H9 (cell line): ENCODE data around the gene COL27A1. TPM values are rescaled to one million over a fixed set of nuclear protein-coding genes. Genes with fewer than 3 reads are reported as not detected.

Experiments used
- DNase-seq: peaks from one replicate; pipeline ENCODE4 v3.0.0-alpha.2; 2017
- H2AFZ ChIP-seq: one replicate; pipeline ENCODE4 v1.6.1; 2013; ENCODE audit warnings: mild to moderate bottlenecking, low read length, control low read depth, moderate library complexity
- H2AK5ac ChIP-seq: 2 replicates; pipeline ENCODE4 v1.6.1; 2013; ENCODE audit warnings: low read length, control low read depth, mixed read lengths; ENCODE audit not compliant: insufficient read length
- H2BK120ac ChIP-seq: one replicate; pipeline ENCODE4 v1.6.1; 2013; ENCODE audit warnings: low read depth, mild to moderate bottlenecking, low read length, control low read depth, inconsistent platforms; ENCODE audit not compliant: poor library complexity, severe bottlenecking
- H2BK12ac ChIP-seq: 2 replicates; pipeline ENCODE4 v1.6.1; 2013; ENCODE audit warnings: low read length, control low read depth, mixed read lengths, low read depth; ENCODE audit not compliant: insufficient read length
- H2BK15ac ChIP-seq: 2 replicates; pipeline ENCODE4 v1.6.1; 2013; ENCODE audit warnings: low read depth, low read length, control low read depth
- H2BK20ac ChIP-seq: one replicate; pipeline ENCODE4 v1.6.1; 2013; ENCODE audit warnings: low read depth, mild to moderate bottlenecking, low read length, control low read depth, inconsistent platforms; ENCODE audit not compliant: poor library complexity, severe bottlenecking
- H2BK5ac ChIP-seq: 2 replicates; pipeline ENCODE4 v1.6.1; 2013; ENCODE audit warnings: low read length, control low read depth, mixed read lengths; ENCODE audit not compliant: insufficient read length
- H3K14ac ChIP-seq: 2 replicates; pipeline ENCODE4 v1.6.1; 2013; ENCODE audit warnings: low read length, control low read depth; ENCODE audit not compliant: insufficient read depth
- H3K18ac ChIP-seq: 2 replicates; pipeline ENCODE4 v1.6.1; 2013; ENCODE audit warnings: low read depth, mild to moderate bottlenecking, mixed read lengths, low read length, control low read depth; ENCODE audit not compliant: insufficient read length
- H3K23ac ChIP-seq: 2 replicates; pipeline ENCODE4 v1.6.1; 2013; ENCODE audit warnings: low read length, control low read depth, mixed read lengths, low read depth; ENCODE audit not compliant: insufficient read length
- H3K23me2 ChIP-seq: 2 replicates; pipeline ENCODE4 v1.6.1; 2013; ENCODE audit warnings: low read depth, mild to moderate bottlenecking, mixed read lengths, low read length, control low read depth; ENCODE audit not compliant: insufficient read length, poor library complexity, severe bottlenecking
- H3K27ac ChIP-seq: 2 replicates; pipeline ENCODE4 v1.5.1; 2013; ENCODE audit warnings: low read length, control low read depth, mixed read lengths, low read depth; ENCODE audit not compliant: insufficient read length
- H3K27me3 ChIP-seq: 2 replicates; pipeline ENCODE4 v1.6.1; 2013; ENCODE audit warnings: low read length, control low read depth, inconsistent platforms; ENCODE audit not compliant: insufficient read depth
- H3K4ac ChIP-seq: 2 replicates; pipeline ENCODE4 v1.6.1; 2013; ENCODE audit warnings: low read depth, mild to moderate bottlenecking, control low read depth, inconsistent platforms, low read length, moderate library complexity
- H3K4me1 ChIP-seq: 2 replicates; pipeline ENCODE4 v1.6.1; 2013; ENCODE audit warnings: low read length, control low read depth, inconsistent platforms; ENCODE audit not compliant: insufficient read depth
- H3K4me2 ChIP-seq: 2 replicates; pipeline ENCODE4 v1.6.1; 2013; ENCODE audit warnings: low read length, control low read depth, mixed read lengths; ENCODE audit not compliant: insufficient read length, insufficient read depth
- H3K56ac ChIP-seq: 2 replicates; pipeline ENCODE4 v1.6.1; 2013; ENCODE audit warnings: low read depth, mild to moderate bottlenecking, mixed read lengths, low read length, control low read depth; ENCODE audit not compliant: insufficient read length
- H3K79me1 ChIP-seq: 2 replicates; pipeline ENCODE4 v1.6.1; 2013; ENCODE audit warnings: low read depth, mild to moderate bottlenecking, moderate library complexity, low read length, control low read depth, inconsistent platforms; ENCODE audit not compliant: insufficient read depth, poor library complexity, severe bottlenecking
- H3K79me2 ChIP-seq: 2 replicates; pipeline ENCODE4 v1.6.1; 2013; ENCODE audit warnings: low read length, control low read depth, inconsistent platforms; ENCODE audit not compliant: insufficient read depth
- H3K9ac ChIP-seq: 2 replicates; pipeline ENCODE4 v1.6.1; 2013; ENCODE audit warnings: low read length, control low read depth, mixed read lengths; ENCODE audit not compliant: insufficient read length; ENCODE audit errors: extremely low read depth
- H3K9me3 ChIP-seq: one replicate; pipeline ENCODE4 v1.6.1; 2013; ENCODE audit warnings: low read depth, low read length, inconsistent platforms; ENCODE audit not compliant: control insufficient read depth
- H3T11ph ChIP-seq: one replicate; pipeline ENCODE4 v1.6.1; 2013; ENCODE audit warnings: mild to moderate bottlenecking, low read length, control low read depth, inconsistent platforms
- H4K20me1 ChIP-seq: one replicate; pipeline ENCODE4 v1.6.1; 2013; ENCODE audit not compliant: control insufficient read depth, insufficient read length, insufficient read depth
- H4K5ac ChIP-seq: 2 replicates; pipeline ENCODE4 v1.6.1; 2013; ENCODE audit warnings: low read depth, mild to moderate bottlenecking, mixed read lengths, low read length, control low read depth; ENCODE audit not compliant: insufficient read length
- H4K8ac ChIP-seq: replicated peaks from 2 replicates; pipeline ENCODE4 v1.6.1; 2013; ENCODE audit warnings: low read length, control low read depth, mixed read lengths, low read depth; ENCODE audit not compliant: insufficient read length
- H4K91ac ChIP-seq: 2 replicates; pipeline ENCODE4 v1.6.1; 2013; ENCODE audit warnings: low read depth, mild to moderate bottlenecking, moderate library complexity, mixed read lengths, low read length, control low read depth; ENCODE audit not compliant: insufficient read length
- H3K27ac Mint-ChIP-seq, 3 experiments: 2 replicates in 2 of 3; 3 replicates in 1 of 3; pipeline ENCODE4 v1.8.0; 2020 to 2021; ENCODE audit warnings: mixed read lengths in 3 of 3, mild to moderate bottlenecking in 1 of 3, moderate library complexity in 1 of 3
- H3K27me3 Mint-ChIP-seq: 2 replicates; pipeline ENCODE4 v1.8.0; 2021; ENCODE audit warnings: low read depth, mild to moderate bottlenecking, moderate library complexity, mixed read lengths
- H3K36me3 Mint-ChIP-seq, 3 experiments: 2 replicates in 2 of 3; 3 replicates in 1 of 3; pipeline ENCODE4 v1.8.0; 2020 to 2021; ENCODE audit warnings: low read depth in 3 of 3, mixed read lengths in 3 of 3; ENCODE audit not compliant: insufficient read depth in 1 of 3
- H3K4me1 Mint-ChIP-seq, 2 experiments: 2 replicates each; pipeline ENCODE4 v1.8.0; 2020; ENCODE audit warnings: mixed read lengths in 2 of 2
- H3K4me3 Mint-ChIP-seq, 2 experiments: 2 replicates in 1 of 2; 3 replicates in 1 of 2; pipeline ENCODE4 v1.8.0; 2020 to 2021; ENCODE audit warnings: mild to moderate bottlenecking in 2 of 2, mixed read lengths in 2 of 2, moderate library complexity in 1 of 2
- H3K9me3 Mint-ChIP-seq, 2 experiments: 2 replicates in 1 of 2; 3 replicates in 1 of 2; pipeline ENCODE4 v1.8.0; 2020; ENCODE audit warnings: mild to moderate bottlenecking in 2 of 2, mixed read lengths in 2 of 2, moderate library complexity in 1 of 2
- WGBS: extraction: QIAGEN DNeasy Blood & Tissue Kit; methylation state at CpG from one replicate; pipeline ENCODE4 v1.1.7; 2013; ENCODE audit warnings: missing lambda C conversion rate, low lambda C conversion rate, mixed read lengths; ENCODE audit not compliant: insufficient read length; ENCODE audit errors: extremely low coverage; 5-methylcytosine and 5-hydroxymethylcytosine counted together
- total RNA-seq: library from RNA; stranded (reverse); gene quantifications from 2 replicates; pipeline ENCODE4 v1.2.1, GENCODE V29; 2021
- TF ChIP-seq, protein P1 (sequence below): fragments of 200-600 bp; sonication (generic); conservative IDR thresholded peaks from 3 replicates; pipeline ENCODE4 v1.8.0; 2021; ENCODE audit warnings: antibody characterized with exemption, mild to moderate bottlenecking

COL27A1 gene
- total RNA-seq, 1 experiment from 2014 or later: 17.9 TPM

DNA sequence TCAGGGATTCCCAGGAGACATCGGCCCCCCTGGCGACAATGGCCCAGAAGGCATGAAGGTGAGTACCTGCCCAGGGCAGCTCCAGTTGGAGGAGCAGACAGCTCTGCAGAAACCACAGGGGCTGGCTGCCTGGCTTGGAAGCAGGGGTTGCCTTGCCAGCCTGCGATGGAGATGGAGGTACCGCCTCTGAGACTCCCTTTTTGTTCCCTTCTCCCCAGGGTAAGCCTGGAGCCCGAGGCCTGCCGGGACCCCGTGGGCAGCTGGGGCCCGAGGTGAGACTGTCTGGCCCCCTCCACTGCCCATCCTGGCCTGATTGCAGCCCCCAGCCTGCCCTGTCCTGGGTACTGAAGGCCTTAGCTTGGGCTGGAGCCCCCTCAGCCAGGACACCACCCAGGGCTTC, 84.9 kb downstream of the COL27A1 start:
- H4K8ac ChIP-seq: no peak overlapping the region
- no peaks in the 10 kb centered on the region; the same call in 1 of the 2 replicates for H3K27me3 Mint-ChIP-seq
- H3K9me3 ChIP-seq: no peaks in the 10 kb centered on the region
- H2BK120ac ChIP-seq: no peak overlapping the region
- H3K79me2 ChIP-seq: no peaks in the 10 kb centered on the region
- no peak overlapping the region for H2AFZ ChIP-seq
- H3K9ac ChIP-seq: no peak overlapping the region
- H3K23me2 ChIP-seq: no peaks in the 10 kb centered on the region
- H3K36me3 Mint-ChIP-seq: peaks cover 0 to 14% (median 0%) of the 10 kb centered on the region in 3 experiments; a peak in 1 of 7 replicates
- H2BK12ac ChIP-seq: no peak overlapping the region
- no CpG with 5 or more reads among the region's 8 CpGs for WGBS
- no peak overlapping the region for H2AK5ac ChIP-seq
- no peaks in the 10 kb centered on the region for H3K27me3 ChIP-seq
- no peak overlapping the region for H4K5ac ChIP-seq
- no peak overlapping the region for H3K27ac Mint-ChIP-seq
- H4K91ac ChIP-seq: no peak overlapping the region
- H2BK5ac ChIP-seq: no peak overlapping the region
- no peaks in the 10 kb centered on the region for H4K20me1 ChIP-seq
- no peak for DNase-seq
- H3K18ac ChIP-seq: no peak overlapping the region
- no peak overlapping the region for H2BK20ac ChIP-seq
- H3K56ac ChIP-seq: no peak overlapping the region
- H2BK15ac ChIP-seq: no peak overlapping the region
- H3K9me3 Mint-ChIP-seq: no peaks in the 10 kb centered on the region
- no peak overlapping the region for H3K4me3 Mint-ChIP-seq
- H3K4me1 ChIP-seq: no peaks in the 10 kb centered on the region; the same call in 1 of the 2 replicates
- no peak overlapping the region for H3K27ac ChIP-seq
- peaks cover 8 to 23% of the 10 kb centered on the region in 2 experiments for H3K4me1 Mint-ChIP-seq
- TF ChIP-seq, protein P1, sequence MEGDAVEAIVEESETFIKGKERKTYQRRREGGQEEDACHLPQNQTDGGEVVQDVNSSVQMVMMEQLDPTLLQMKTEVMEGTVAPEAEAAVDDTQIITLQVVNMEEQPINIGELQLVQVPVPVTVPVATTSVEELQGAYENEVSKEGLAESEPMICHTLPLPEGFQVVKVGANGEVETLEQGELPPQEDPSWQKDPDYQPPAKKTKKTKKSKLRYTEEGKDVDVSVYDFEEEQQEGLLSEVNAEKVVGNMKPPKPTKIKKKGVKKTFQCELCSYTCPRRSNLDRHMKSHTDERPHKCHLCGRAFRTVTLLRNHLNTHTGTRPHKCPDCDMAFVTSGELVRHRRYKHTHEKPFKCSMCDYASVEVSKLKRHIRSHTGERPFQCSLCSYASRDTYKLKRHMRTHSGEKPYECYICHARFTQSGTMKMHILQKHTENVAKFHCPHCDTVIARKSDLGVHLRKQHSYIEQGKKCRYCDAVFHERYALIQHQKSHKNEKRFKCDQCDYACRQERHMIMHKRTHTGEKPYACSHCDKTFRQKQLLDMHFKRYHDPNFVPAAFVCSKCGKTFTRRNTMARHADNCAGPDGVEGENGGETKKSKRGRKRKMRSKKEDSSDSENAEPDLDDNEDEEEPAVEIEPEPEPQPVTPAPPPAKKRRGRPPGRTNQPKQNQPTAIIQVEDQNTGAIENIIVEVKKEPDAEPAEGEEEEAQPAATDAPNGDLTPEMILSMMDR: no peak
- H3K4me2 ChIP-seq: no peak overlapping the region
- H3K4ac ChIP-seq: no peak overlapping the region
- H3K79me1 ChIP-seq: no peaks in the 10 kb centered on the region
- no peak overlapping the region for H3K23ac ChIP-seq
- no peak overlapping the region for H3K14ac ChIP-seq
- H3T11ph ChIP-seq: no peak overlapping the region
